Adrenal gland (tissue), 5 donors: ENCODE results near the gene UPF3B.

Experiments
- CTCF ChIP-seq, 6 experiments: fragments of 450-650 bp in 4 of 6; fragments of 200-600 bp in 2 of 6; sonication (generic) in 1 of 6; IDR thresholded peaks; 1 replicate in 5 of 6; 2 replicates in 1 of 6; pipeline versions ENCODE4 v1.5.1 to v1.8.0; 2016 to 2021; ENCODE audit warnings: antibody characterized with exemption in 6 of 6, mild to moderate bottlenecking in 2 of 6, moderate library complexity in 1 of 6
- POLR2A ChIP-seq, 2 donors: fragments of 450-650 bp; IDR thresholded peaks; one replicate each; pipeline ENCODE4 v1.6.1; 2017; ENCODE audit warnings: antibody characterized with exemption in 2 of 2, mild to moderate bottlenecking in 2 of 2, moderate library complexity in 1 of 2
- donor health status: DM: no; HTN: no; CAD: no.

- no peak for TF ChIP-seq CTCF (IDR thresholded peaks at IDR 0.05)
- no peak for TF ChIP-seq POLR2A (IDR thresholded peaks at IDR 0.05)
Observed at GRCh38 chrX:119833905-119834304, 18.9 kb downstream of the UPF3B start.
